Endothelial cell of umbilical vein (primary cell): ENCODE results near the gene NOX5. TPM values are rescaled to one million over a fixed set of nuclear protein-coding genes. Genes with fewer than 3 reads are reported as not detected.

Experiments
- BruUV-seq: library from RNA; stranded (reverse); fragments of 400-500 nt; replicated peaks from 2 replicates; lab custom pipeline; 2021; lab: Mats Ljungman, UMichigan
- CTCF ChIA-PET: fragments of 300-600, 350-600 bp; sonication (Branson Sonifier 250); formaldehyde crosslinking; loops from one replicate; lab custom pipeline; 2021; ENCODE audit warnings: antibody characterized with exemption, inconsistent platforms; lab: Charles Lee
- POLR2A ChIA-PET: fragments of 300-600, 350-600 bp; sonication (Branson Sonifier 250); formaldehyde crosslinking; loops from one replicate; lab custom pipeline; 2021; ENCODE audit warnings: antibody characterized with exemption, inconsistent platforms; lab: Charles Lee
- DNase-seq: peaks from one replicate; pipeline ENCODE4 v3.0.0-alpha.2; 2011; ENCODE audit warnings: low read depth, low spot score
- FAIRE-seq: peaks from 2 replicates; lab custom pipeline; 2011; peaks lifted over from hg19 to GRCh38; lab: Jason Lieb, UNC
- H2AFZ ChIP-seq: 2 replicates; pipeline ENCODE4 v1.6.0; 2012; ENCODE audit warnings: low read depth, low read length, control low read depth, inconsistent platforms
- H3K27ac ChIP-seq: 2 replicates; pipeline ENCODE4 v1.5.1; 2011; ENCODE audit warnings: low read depth, mild to moderate bottlenecking, control low read depth, low read length, moderate library complexity; ENCODE audit not compliant: insufficient read depth
- H3K27me3 ChIP-seq, 2 experiments: 2 replicates each; pipeline versions ENCODE4 v1.6.0 to v1.6.1; 2011; ENCODE audit warnings: low read length in 2 of 2, mixed read lengths in 1 of 2; ENCODE audit not compliant: control insufficient read depth in 2 of 2, insufficient read depth in 2 of 2
- H3K36me3 ChIP-seq, 2 experiments: 2 replicates in 1 of 2; 3 replicates in 1 of 2; pipeline ENCODE4 v1.5.1; 2011; ENCODE audit warnings: low read length in 2 of 2, mild to moderate bottlenecking in 1 of 2, moderate library complexity in 1 of 2; ENCODE audit not compliant: control insufficient read depth in 2 of 2, insufficient read depth in 2 of 2; ENCODE audit errors: extremely low read depth in 1 of 2
- H3K4me1 ChIP-seq: 3 replicates; pipeline ENCODE4 v1.5.1; 2011; ENCODE audit warnings: mild to moderate bottlenecking, low read length; ENCODE audit not compliant: control insufficient read depth, insufficient read depth; ENCODE audit errors: extremely low read depth
- H3K4me2 ChIP-seq: 2 replicates; pipeline ENCODE4 v1.6.1; 2011; ENCODE audit warnings: low read length, control low read depth, mixed read lengths; ENCODE audit not compliant: insufficient read depth
- H3K4me3 ChIP-seq, 3 experiments: fragments of 200-600 bp in 1 of 3; sonication (generic), shearing (Covaris generic) in 1 of 3; replicated peaks in 1 of 3; 2 replicates each; pipeline ENCODE4 v1.5.1; 2011 to 2016; ENCODE audit warnings: control low read depth in 3 of 3, low read length in 3 of 3, mild to moderate bottlenecking in 2 of 3, inconsistent platforms in 1 of 3, low read depth in 1 of 3, moderate library complexity in 1 of 3; ENCODE audit not compliant: insufficient read depth in 1 of 3
- H3K79me2 ChIP-seq: 2 replicates; pipeline ENCODE4 v1.6.0; 2012; ENCODE audit warnings: low read length, inconsistent platforms; ENCODE audit not compliant: control insufficient read depth, insufficient read depth
- H3K9ac ChIP-seq: replicated peaks from 2 replicates; pipeline ENCODE3; 2011; ENCODE audit warnings: low read length, control low read depth; ENCODE audit not compliant: insufficient read depth; ENCODE audit errors: extremely low read depth
- H3K9me1 ChIP-seq: replicated peaks from 3 replicates; pipeline ENCODE4 v1.6.0; 2011; ENCODE audit warnings: mild to moderate bottlenecking, low read length; ENCODE audit not compliant: control insufficient read depth, insufficient read depth; ENCODE audit errors: extremely low read depth
- H3K9me3 ChIP-seq: replicated peaks from 2 replicates; pipeline ENCODE4 v1.5.1; 2012; ENCODE audit warnings: low read length, inconsistent platforms; ENCODE audit not compliant: control insufficient read depth, insufficient read depth
- H4K20me1 ChIP-seq: replicated peaks from 2 replicates; pipeline ENCODE3; 2011; ENCODE audit warnings: mild to moderate bottlenecking, low read length; ENCODE audit not compliant: control insufficient read depth, insufficient read depth; ENCODE audit errors: extremely low read depth
- EZH2 ChIP-seq: IDR thresholded peaks from 2 replicates; pipeline ENCODE4 v1.6.1; 2012; ENCODE audit warnings: borderline replicate concordance, low read depth, mild to moderate bottlenecking, moderate library complexity, low read length, inconsistent platforms; ENCODE audit not compliant: severe bottlenecking
- FOS ChIP-seq: IDR thresholded peaks from 2 replicates; pipeline ENCODE4 v1.6.1; 2011; ENCODE audit warnings: mild to moderate bottlenecking, low read length, moderate library complexity, borderline replicate concordance; ENCODE audit not compliant: insufficient read depth
- MYC ChIP-seq: IDR thresholded peaks from one replicate; pipeline ENCODE4 v1.6.1; 2011; ENCODE audit warnings: mild to moderate bottlenecking, low read depth, low read length
- POLR2AphosphoS5 ChIP-seq: IDR thresholded peaks from 2 replicates; pipeline ENCODE4 v1.6.1; 2012; ENCODE audit warnings: low read depth, mild to moderate bottlenecking, control low read depth, low read length, moderate library complexity; ENCODE audit not compliant: insufficient read depth
- dilution Hi-C: fragments of 300-500 bp; cut with MboI; formaldehyde crosslinking; loops from one replicate; pipeline ENCODE4 v1.15.0; 2019; ENCODE audit warnings: low sequenced_read_pairs; ENCODE audit not compliant: extremely low pct_ligation_motif_present
- intact Hi-C: fragments of 100-400 bp; cut with micrococcal nuclease; formaldehyde crosslinking; loops from one replicate; pipeline ENCODE4 v1.10.0; 2022
- polyA plus RNA-seq, 4 experiments: library from polyadenylated mRNA; depleted of rRNA in 3 of 4; stranded (reverse) in 3 of 4; unstranded in 1 of 4; fragments of >200 nt; gene quantifications; 2 replicates each; pipeline versions ENCODE4 v1.2.1 to v1.2.3, GENCODE V29; 2011 to 2012; ENCODE audit warnings: missing spikeins in 1 of 4
- total RNA-seq: library from RNA; stranded (reverse); gene quantifications from 2 replicates; pipeline ENCODE4 v1.2.3, GENCODE V29; 2021
- TF ChIP-seq, protein P1 (sequence below): IDR thresholded peaks from 2 replicates; pipeline ENCODE4 v1.6.1; 2011; ENCODE audit not compliant: insufficient read depth, insufficient read length

Gene NOX5
- total and polyA plus RNA-seq, 2 donors (not counting 3 experiments of a cell fraction or from before 2014, with no cell fraction given) = 0.08 TPM; not detected in 1

DNA sequence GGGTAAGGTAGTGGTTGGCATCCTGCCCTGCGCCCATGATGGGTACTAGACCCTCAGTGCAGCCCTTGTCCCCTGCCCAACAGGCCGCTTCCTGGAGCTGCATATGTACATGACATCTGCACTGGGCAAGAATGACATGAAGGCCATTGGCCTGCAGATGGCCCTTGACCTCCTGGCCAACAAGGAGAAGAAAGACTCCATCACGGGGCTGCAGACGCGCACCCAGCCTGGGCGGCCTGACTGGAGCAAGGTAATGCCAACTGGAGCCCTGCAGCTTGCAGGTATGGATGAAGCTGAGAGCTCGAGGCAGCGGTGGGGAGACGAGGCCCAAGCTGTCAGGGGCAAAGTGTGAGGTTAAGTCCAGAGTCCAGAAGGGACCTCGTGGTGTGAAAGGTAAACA, 40.8 kb downstream of the NOX5 start:
- no peak for DNase-seq
- H4K20me1 ChIP-seq = no peaks in the 10 kb centered on the region
- peaks cover 0 to 9% of the 10 kb centered on the region in 2 experiments for H3K27me3 ChIP-seq
- dilution Hi-C loops (no loop called here), intact Hi-C loops (no loop called here)
- no peak overlapping the region for H3K9ac ChIP-seq
- ChIA-PET CTCF (interaction anchor here (1.4 to 5.4 kb wide), 3 partner anchors 20 to 340 kb away, joined by 4 to 127 read pairs (median 28); no protein-coding TSS in a partner anchor), POLR2A (no interaction called here)
- no peak overlapping the region for H2AFZ ChIP-seq
- H3K27ac ChIP-seq = no peak overlapping the region
- H3K4me2 ChIP-seq = no peak overlapping the region
- no TSS peak for BruUV-seq
- no peaks in the 10 kb centered on the region for H3K9me1 ChIP-seq
- no peaks in the 10 kb centered on the region for H3K9me3 ChIP-seq
- no peaks in the 10 kb centered on the region for H3K36me3 ChIP-seq
- no peak overlapping the region for H3K4me3 ChIP-seq
- no peaks in the 10 kb centered on the region for H3K79me2 ChIP-seq
- TF ChIP-seq POLR2AphosphoS5 = no peak
- TF ChIP-seq FOS = no peak
- TF ChIP-seq EZH2 = no peak
- TF ChIP-seq, protein P1, sequence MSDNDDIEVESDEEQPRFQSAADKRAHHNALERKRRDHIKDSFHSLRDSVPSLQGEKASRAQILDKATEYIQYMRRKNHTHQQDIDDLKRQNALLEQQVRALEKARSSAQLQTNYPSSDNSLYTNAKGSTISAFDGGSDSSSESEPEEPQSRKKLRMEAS = no peak
- peaks cover 3% of the 10 kb centered on the region for H3K4me1 ChIP-seq
- FAIRE-seq = no peak

DNA sequence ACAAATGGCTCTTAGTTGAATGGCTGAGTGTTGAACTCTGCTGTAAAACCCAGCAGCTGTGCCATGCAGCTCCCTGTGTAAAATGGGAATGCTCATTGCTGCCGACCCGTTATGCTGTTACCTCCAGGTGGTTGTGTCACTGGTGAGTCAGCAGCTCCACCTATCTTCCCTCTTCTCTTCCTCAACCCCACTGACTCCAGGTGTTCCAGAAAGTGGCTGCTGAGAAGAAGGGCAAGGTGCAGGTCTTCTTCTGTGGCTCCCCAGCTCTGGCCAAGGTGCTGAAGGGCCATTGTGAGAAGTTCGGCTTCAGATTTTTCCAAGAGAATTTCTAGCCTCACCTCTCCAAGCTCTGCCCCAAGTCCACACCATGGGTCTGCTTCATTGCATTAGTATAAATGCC, 41.9 kb downstream of the NOX5 start:
- POLR2A ChIA-PET = no interaction called here
- Histone ChIP-seq H3K79me2 (no peaks in the 10 kb centered on the region), H3K27ac (no peak overlapping the region), H3K9me1 (no peaks in the 10 kb centered on the region), H3K4me2 (no peak overlapping the region), H3K9me3 (no peaks in the 10 kb centered on the region), H4K20me1 (no peaks in the 10 kb centered on the region), H2AFZ (no peak overlapping the region), H3K9ac (no peak overlapping the region), H3K36me3 (no peaks in the 10 kb centered on the region), H3K27me3 (peaks cover 0 to 9% of the 10 kb centered on the region in 2 experiments), H3K4me3 (no peak overlapping the region), H3K4me1 (peaks cover 11% of the 10 kb centered on the region)
- DNase-seq = no peak
- BruUV-seq = no TSS peak
- dilution Hi-C loops = no loop called here
- TF ChIP-seq MYC = no peak
- intact Hi-C loops = no loop called here
- no peak for FAIRE-seq
- CTCF ChIA-PET = interaction anchor here (0.8 to 5.4 kb wide), 5 partner anchors 21 to 338 kb away, joined by 3 to 127 read pairs (median 4); no protein-coding TSS in a partner anchor
